Measurements from ENCODE around the gene OR6J1. TPM values are rescaled to one million over a fixed set of nuclear protein-coding genes. Genes with fewer than 3 reads are reported as not detected.
"Not testable (repeated sequence)": the region's sequence is repeated elsewhere in the genome, so short reads cannot be mapped to it uniquely, and the experiment has no call there.

OR6J1 gene
- total RNA-seq, 1 experiment from 2014 or later = not detected

DNA sequence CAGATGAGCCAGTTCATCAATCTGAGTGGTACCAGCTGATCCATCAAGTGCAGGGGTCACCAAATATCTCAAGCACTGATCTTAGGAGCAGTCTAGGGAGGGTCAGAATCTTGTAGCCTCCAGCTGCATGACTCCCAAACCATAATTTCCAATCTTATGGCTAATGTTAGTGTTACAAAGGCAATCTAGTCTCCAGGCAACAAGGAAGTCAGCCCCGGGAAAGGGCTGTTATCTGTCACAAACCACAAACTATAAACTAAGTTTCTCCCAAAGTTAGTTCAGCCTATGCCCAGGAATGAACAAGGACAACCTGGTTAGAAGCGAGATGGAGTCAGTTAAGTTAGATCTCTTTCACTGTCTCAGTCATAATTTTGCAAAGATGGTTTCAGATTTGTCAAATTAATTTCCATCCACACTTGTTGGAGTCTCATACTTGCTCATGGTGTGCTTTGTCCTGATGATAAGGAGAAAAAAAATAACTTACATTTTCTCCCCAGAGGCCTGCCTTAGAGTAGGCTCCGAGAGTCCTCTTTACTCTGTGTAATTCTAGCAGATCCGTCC is 49.9 kb downstream of the OR6J1 start:
- in situ Hi-C loops (cut with HindIII; ENCODE audit: low pct_unique_long_range_greater_than_20kb, low sequenced_read_pairs) = no loop called here
- DNase-seq (ENCODE audit: low read depth) = no peak

DNA sequence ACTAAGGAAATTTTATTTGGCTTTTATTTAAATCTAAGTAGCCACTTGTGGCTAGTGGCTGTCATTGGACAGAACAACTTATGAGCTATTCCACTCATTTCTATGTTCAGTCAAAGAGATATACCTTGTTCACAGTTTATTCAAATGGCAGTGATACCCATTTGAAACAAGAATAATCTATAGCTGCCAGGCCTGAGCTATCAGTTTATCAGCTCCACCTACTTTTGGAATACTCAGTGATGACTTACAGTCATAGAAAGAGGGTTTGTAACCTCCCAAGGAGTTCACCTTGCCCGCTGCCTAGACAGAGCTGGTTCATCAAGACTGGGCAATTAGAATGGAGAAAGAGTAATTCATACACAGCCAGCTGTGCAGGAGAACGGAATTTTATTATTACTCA is 50.6 kb downstream of the OR6J1 start:
- in situ Hi-C loops (cut with HindIII; ENCODE audit: low pct_unique_long_range_greater_than_20kb, low sequenced_read_pairs) = no loop called here
- no peak for DNase-seq (ENCODE audit: low read depth)

DNA sequence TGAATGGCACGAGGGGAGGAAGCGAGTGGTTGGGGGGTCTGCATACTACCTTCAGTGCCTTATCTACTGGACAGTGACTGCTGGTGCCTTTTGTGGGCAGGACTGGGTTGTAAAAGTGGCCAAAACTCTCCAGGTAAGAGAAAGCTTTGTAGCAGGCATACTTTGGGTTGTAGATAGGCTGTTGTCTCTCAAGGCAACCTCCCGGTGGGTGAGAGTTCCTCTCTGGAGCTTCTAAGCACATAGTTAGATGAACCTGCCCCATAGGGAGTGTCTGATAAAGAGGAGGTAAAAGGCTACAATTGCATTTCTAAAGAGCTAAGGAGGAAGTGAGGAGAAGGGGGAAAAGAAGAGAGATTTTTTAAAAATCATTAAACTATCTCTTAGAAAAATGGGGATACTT is 51.0 kb downstream of the OR6J1 start:
- no peak for DNase-seq (ENCODE audit: low read depth)
- in situ Hi-C loops (cut with HindIII; ENCODE audit: low pct_unique_long_range_greater_than_20kb, low sequenced_read_pairs) = no loop called here

DNA sequence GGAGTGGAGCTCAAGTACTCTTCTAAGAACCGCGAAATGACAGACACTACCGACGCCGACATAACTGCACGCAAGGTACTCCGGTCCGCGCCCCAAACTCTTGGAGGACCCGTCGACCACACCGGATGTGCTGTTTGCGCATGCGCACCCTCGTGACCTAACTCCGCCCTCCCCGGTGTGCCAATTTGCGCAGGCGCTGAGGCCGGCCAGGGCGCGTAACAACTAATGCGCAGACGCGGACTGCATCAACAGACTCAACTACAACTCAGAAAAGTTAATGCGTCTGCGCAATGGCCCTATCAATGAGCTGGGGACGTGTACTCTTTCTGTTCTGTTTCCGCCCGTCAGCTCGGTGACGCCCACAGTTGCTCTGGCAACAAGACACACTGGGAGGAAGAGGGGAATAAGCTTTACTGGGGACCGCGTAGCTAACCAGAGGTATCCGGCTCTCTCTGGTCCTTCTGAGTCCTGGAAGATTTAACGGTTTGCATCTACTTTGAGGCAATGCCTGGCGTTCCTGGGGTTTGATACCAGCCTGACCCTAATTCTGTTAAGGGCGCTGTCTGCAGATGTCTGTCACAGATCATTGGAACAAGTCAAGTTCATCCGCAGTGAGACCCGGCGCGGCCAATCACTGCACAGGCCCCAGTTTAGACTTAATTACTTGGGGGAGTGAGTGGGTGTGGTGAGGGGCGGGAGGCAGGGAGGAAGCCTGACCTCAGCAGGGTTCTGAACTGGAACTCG is 54.9 kb downstream of the OR6J1 start, which contains the start of gene DAD1:
Gene DAD1, minus strand, starts transcription at position 129 of the 744 bp plus-strand sequence. Its CDS starts 67 bp downstream, at position 62.
- in situ Hi-C loops (cut with HindIII; ENCODE audit: low pct_unique_long_range_greater_than_20kb, low sequenced_read_pairs) = no loop called here
- DNase-seq (ENCODE audit: low read depth) = peak; percentile 97

DNA sequence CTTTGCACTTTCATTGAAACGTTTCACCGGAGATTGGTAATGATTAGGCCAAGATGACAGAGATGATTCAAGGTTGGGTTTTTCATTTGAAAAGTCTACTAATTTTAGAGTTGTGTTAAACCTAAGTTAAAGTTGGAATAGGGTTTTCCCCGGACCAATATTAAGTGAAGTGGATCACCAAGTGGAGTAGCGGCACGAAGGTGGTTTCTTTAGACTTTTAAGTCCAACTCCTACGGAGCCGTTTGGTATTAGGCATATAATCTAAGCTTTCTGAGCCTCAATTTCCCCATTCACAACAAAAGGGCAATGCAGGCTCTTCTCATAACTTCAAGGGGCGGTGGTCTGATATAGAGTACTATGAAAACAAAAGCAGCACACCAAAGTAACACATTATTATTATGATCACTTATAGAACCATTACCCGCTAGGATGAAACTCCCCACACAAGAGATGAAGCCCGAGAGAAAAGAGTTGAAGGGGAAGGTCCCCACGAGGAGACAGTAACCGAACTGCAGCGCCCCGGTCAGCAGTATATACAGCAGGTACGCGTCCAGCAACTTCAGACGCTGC is 55.5 kb downstream of the OR6J1 start:
- in situ Hi-C loops (cut with HindIII; ENCODE audit: low pct_unique_long_range_greater_than_20kb, low sequenced_read_pairs) = no loop called here
- no peak for DNase-seq (ENCODE audit: low read depth)

DNA sequence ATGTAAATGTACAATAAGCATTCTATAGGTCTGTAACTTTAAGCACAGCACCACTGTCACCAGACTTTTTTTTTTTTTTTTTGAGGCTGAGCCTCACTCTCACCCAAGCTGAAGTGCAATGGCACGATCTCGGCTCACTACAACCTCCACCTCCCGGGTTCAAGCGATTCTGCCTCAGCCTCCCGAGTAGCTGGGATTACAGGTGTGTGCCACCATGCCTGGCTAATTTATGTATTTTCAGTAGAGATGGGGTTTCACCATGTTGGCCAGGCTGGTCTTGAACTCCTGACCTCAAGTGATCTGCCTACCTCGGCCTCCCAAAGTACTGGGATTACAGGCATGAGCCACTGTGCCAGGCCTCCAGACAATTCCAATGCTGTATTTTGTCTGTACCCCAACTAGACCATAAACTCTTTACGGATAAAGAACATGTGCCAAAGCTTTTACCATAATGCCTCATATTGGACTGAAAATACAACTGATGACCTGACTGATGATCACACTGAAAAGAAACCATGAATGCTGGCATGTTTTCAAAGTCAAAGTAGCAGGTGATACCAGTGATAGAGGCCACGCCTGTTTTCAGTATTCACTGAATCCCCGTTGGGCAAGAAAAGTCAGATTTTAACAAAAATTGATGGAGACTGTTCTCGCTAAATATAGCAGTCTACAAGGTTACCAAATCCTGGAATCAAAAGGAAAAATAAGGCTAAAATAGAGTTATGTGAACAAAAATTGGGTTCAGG is 56.3 kb downstream of the OR6J1 start:
- DNase-seq (ENCODE audit: low read depth); in situ Hi-C loops (cut with HindIII; ENCODE audit: low pct_unique_long_range_greater_than_20kb, low sequenced_read_pairs): not testable (repeated sequence)

DNA sequence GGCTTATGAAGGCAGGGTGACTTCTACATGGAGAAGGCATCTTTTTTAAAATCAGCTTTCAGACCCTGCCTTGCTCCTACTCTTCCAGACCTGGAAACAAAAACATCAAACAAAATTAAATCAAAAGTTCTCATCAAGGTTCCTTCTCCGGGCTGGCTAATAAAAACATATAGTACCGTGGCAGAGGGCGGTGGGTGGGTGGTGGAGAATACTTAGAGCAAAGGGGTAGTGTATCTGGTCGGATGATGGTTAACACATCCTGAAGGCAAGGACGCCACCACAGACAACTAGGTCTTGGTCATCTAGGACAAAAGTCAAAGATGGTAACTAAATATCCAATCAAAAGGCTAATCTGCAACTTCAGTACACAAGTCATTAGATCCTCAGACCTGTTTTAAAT is 56.9 kb downstream of the OR6J1 start:
- no peak for DNase-seq (ENCODE audit: low read depth)
- in situ Hi-C loops (cut with HindIII; ENCODE audit: low pct_unique_long_range_greater_than_20kb, low sequenced_read_pairs) = no loop called here

DNA sequence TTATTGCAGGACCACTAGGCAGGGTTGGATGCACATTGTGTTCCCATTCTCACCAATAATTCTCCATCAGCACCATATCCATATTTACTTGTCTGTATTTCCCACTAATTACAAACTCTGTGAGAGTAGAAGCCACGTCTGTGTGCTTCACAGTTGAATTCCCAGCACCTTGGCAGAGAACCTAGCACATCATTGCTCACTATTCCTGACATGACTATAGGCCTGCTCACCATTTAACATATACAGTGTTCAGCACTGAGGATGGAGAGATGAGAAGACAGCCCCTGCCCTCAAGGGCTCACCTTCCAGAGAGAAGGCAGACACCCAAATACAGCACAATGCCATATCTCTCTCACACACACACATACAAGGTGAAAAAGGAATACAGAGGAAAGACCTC is 60.2 kb downstream of the OR6J1 start:
- no peak for DNase-seq (ENCODE audit: low read depth)
- in situ Hi-C loops (cut with HindIII; ENCODE audit: low pct_unique_long_range_greater_than_20kb, low sequenced_read_pairs) = no loop called here

Other genes starting within 250 kb of the OR6J1 start
- gene DAD1, start 55.1 kb downstream of the OR6J1 start, total RNA-seq (2014; rRNA removed; shearing (Covaris generic); ENCODE audit: low replicate concordance) = 286 and 398 TPM in 2 replicates
- gene ABHD4, start 46.1 kb downstream of the OR6J1 start, total RNA-seq (2014; rRNA removed; shearing (Covaris generic); ENCODE audit: low replicate concordance) = 7.5 and 19.8 TPM in 2 replicates
- gene OXA1L, start 122.3 kb upstream of the OR6J1 start, total RNA-seq (2014; rRNA removed; shearing (Covaris generic); ENCODE audit: low replicate concordance) = 71.3 and 79.1 TPM in 2 replicates
- gene SLC7A7, start 171.1 kb upstream of the OR6J1 start, total RNA-seq (2014; rRNA removed; shearing (Covaris generic); ENCODE audit: low replicate concordance) = 0.38 and 7.7 TPM in 2 replicates
- 81.2 and 137 TPM in 2 replicates for gene MRPL52, start 185.5 kb upstream of the OR6J1 start, total RNA-seq (2014; rRNA removed; shearing (Covaris generic); ENCODE audit: low replicate concordance)
- not detected in 2 replicates for gene MMP14, start 192.2 kb upstream of the OR6J1 start, total RNA-seq (2014; rRNA removed; shearing (Covaris generic); ENCODE audit: low replicate concordance)
- 44.5 and 48.8 TPM in 2 replicates for gene LRP10, start 227.4 kb upstream of the OR6J1 start, total RNA-seq (2014; rRNA removed; shearing (Covaris generic); ENCODE audit: low replicate concordance)
- gene REM2, start 238.9 kb upstream of the OR6J1 start, total RNA-seq (2014; rRNA removed; shearing (Covaris generic); ENCODE audit: low replicate concordance) = not detected in 2 replicates

All from Caki2 (cell line).